GM15510 (cell line): ENCODE results near the gene ART4.

ENCODE experiments used
- POLR2A ChIP-seq: IDR thresholded peaks from 3 replicates; pipeline ENCODE4 v1.6.1; 2011; ENCODE audit warnings: borderline replicate concordance; ENCODE audit not compliant: insufficient read length; ENCODE audit errors: extremely low read depth

Gene ART4, protein sequence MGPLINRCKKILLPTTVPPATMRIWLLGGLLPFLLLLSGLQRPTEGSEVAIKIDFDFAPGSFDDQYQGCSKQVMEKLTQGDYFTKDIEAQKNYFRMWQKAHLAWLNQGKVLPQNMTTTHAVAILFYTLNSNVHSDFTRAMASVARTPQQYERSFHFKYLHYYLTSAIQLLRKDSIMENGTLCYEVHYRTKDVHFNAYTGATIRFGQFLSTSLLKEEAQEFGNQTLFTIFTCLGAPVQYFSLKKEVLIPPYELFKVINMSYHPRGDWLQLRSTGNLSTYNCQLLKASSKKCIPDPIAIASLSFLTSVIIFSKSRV

DNA sequence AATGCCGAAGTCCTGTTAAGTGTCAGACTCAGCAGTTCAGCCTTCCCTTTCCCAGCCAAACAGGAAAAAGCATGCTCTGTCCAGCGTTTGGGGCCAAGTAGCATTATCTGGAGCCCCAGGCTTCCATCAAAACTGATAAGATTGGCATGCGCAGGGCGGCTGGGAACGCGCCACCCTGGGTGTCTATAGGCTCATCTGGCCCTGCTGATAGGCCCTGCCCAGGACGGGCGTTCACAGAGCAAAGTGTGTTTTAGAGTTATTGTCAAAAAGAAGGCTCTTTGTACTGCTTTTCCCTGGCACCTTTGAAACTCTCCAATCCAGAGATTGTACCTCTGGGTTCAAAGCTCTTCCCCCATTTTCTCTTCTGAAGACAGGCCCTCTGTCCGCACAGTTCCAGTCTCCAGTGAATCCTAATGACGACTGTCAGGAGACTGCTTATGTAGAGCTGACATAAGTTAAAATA is at the start of gene ART4:
ART4 (minus strand) TSS at position 102 of the 463 bp plus-strand sequence. CDS start 413 bp downstream, outside the sequence.
- no peak for TF ChIP-seq POLR2A

DNA sequence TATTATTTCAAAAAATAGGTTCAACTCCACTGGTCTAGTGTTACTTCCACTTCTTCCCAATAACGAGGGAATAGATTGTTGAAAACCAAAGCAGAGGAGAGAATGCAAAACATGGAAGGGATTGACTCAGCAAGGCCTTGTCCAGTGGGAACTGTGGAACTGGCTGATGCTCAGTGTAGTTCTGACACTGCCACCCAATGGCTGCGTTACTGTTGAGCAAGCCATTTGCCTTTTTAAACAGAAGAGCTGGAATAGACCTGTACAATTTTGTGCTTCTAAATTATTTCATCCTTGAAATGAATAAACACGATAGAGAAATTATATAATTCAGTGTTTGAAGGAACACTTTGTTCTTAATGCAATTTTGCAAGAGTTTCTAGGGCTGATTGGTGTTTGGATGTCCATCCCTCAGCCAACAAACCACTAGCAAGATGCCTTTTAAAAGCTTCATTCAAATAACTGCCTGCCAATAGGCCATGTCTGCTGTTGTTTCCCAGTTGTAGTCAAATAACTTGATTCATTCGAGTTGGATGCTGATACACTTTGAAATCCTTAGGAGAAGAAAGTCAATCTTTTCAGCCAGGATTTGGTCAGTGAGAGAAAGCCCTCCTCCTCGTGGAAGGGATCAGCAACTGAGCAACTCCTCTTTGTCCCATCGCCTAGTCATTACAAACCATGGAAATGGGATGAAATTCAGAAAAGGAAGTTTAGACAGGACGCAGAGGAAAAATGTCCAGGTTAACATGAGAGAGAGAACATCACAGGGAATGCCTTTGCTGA is 49.6 kb upstream of the ART4 start:
- no peak for TF ChIP-seq POLR2A

DNA sequence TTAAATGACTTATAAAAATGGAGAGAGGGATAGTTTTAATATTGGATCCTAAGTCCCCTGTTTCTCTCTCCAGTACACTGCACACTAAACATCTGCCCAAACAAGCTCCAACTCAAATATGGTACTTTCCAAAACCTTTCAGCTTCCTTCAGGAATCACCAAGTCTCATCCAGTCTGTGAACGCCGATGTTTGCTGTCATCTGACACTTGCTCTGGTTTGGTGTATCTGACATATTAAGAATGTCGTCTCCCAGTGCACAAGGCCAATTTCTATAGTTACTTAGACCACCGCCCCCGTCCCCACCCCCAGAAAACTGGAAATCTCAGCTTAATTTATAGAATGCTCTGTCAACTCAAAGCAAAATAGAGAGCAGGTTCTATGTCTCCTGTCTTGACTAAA is 47.4 kb upstream of the ART4 start:
- TF ChIP-seq POLR2A = no peak

DNA sequence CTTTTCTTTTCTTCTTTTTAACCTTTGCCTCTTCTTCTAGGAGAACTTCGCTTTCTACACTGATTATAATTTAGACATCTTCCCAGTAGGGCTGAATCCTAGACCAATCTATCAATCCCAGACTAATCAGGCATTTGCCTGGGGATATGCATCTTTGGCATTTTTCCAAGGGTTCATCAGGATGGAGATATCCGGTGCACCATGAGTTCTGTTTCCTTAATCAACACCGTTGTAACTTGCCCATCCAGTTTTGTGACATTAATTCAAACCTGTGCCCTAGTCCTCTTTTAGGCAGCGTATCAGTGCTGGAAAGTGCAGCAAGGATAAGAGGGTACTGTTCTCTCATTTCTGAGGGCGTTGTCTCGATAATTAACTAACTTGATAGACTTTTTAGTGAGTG is 42.9 kb upstream of the ART4 start:
- no peak for TF ChIP-seq POLR2A

DNA sequence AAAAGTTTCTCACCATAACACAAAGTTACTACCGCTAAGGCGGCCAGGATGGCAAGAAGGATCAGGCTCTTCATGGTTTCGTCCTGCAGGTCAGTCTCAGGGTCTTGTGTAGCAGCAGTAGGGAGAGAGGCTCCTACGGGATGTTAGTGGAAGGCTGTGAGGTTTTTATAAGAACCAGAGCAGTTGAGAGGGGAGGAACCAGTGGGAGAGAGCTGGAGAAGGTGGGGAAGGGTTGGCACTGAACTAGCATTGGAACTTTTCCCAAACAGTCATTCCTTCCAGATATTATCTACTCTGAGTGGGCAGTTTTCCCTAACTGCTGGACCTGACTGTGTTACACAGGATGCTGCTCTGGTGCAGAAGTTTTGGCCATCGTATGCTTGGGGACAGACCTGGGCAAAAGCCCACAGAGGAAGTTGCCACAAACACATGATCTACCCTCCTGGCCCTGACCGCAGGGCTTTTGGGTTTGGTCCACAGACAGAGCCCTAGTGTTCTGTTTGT is 42.4 kb upstream of the ART4 start, which contains the start of gene MGP:
MGP (minus strand) TSS at position 137 of the 504 bp plus-strand sequence; CDS start at position 74, 63 bp downstream.
- TF ChIP-seq POLR2A = no peak

DNA sequence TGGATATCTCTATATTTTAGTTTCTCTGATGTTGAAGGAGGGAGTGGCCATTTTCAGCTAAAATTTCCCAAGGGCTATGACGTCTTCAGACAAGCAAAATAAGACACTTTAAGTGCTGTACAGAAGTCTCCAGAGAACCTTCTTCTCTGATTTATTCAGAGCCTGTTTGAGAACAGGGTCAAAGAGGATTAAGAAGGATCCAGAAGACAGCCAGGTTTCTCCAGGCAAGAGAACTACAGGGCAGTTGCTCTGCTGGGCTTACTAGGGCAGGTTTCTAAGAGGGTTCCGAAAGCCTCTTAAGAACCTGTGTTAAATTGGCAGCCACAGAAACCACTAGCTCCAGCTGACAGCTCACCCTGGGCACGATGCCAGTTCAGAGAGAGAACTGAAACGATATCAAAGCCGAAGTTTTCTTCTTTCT is 41.1 kb upstream of the ART4 start:
- no peak for TF ChIP-seq POLR2A

DNA sequence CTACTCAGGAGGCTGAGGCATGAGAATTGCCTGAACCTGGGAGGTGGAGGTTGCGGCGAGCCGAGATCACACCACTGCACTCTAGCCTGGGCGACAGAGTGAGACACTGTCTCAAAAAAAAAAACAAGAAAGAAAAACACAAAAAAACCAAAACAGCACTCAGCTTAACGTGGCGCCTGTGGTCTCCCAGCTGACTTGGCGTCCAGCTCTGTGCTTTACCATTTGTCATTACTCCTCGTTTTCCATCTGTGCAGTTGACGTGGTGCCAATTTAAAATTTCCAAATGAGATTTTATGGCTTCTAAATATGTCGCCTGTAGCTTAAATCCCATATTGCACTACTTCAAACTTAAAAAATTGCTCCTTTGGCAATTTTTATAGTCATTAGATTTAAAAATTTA is 40.4 kb upstream of the ART4 start:
- no peak for TF ChIP-seq POLR2A

DNA sequence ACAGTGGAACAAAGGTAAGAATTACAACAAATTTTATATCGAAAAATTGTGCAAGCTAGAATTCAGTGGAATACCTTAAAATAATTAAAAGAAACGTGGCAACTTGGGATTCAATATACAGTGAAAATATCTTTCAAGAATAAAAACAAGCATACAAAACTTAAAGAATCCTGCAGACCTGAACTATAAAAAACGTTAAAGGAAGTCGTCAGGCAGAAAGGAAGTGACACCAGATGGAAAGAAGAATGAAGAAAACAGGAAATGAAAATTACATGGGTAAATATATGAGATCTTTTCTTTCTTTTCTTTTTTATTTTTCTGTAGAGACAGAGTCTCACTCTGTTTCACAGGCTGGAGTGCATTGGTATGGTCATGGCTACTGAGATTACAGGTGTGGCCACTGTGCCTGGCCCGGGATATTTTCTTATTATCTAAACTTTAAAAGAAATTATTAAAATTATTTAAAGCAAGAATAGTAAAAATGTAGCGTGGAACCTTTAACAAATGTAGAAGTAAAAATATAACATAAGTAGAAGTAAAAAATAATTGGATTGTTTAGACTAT is 37.6 kb upstream of the ART4 start:
- no peak for TF ChIP-seq POLR2A

DNA sequence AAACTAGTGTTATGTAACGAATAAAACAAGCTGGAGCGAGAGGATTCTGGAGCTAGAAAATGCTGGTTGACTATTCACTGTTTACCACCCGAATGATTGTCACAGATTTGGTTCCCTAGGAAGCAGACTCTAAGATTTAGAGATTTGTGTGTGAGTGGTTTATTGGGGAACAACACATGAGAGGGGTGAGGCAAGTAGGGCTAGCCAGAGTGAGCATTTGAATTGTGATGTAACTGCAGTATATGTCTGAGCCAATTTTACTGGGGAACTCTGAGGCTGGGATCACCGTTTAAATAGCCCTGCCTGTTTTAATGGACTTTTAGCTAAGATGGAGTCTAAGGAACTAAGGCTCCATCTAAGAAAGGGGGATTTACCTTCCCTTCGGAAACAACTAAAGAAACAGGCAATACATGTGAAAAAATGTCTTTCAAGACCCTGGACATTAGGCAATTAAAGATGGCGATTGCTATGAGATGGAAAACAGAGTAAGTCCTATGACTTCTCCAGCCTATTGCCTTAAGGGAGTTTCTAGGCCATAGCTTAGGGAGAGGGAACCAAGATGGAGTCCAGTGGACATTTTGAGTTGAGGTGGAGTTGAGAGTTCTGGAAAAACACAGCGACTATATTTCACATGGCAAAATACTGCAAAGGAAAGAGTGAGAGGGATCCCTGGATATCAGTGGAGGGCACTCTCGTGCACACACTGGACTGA is 36.1 kb upstream of the ART4 start:
- TF ChIP-seq POLR2A = no peak

DNA sequence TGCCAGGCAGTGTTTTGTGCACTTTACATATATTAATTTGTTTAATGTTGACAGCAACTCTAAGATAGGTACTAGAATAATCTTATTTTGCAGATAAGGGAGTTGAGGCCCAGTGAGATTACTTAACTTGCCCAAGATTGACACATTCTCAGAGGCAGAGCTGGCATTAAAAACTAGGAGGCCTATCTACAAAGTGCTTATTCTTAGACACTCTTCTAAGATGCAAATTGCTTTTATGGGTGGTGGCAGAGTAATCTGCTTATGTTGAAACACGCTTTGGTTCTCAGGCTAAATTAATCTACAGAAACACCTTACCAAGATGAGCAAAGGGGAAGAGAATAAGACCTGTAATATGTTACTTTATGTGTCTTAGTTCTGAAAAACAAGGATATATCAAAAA is 35.2 kb upstream of the ART4 start:
- no peak for TF ChIP-seq POLR2A

DNA sequence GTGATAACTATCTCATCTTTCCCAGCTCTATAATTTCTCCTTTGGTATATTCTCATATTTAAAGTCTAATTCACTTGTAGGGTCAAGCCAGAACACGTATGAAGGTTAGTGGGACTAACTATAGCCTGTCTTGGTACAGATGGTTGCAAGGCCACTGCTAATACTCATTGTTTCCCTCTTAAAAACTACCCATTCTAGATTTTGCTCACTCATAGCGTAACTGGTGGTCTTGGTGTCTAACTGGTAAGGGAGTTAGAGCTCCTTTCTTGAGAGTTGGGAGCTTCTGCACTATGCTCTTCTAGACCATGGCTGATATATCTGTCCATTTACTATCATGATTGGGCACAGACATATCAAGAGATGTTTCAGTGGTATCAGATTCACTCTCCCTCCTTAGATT is 33.5 kb upstream of the ART4 start:
- TF ChIP-seq POLR2A = no peak

DNA sequence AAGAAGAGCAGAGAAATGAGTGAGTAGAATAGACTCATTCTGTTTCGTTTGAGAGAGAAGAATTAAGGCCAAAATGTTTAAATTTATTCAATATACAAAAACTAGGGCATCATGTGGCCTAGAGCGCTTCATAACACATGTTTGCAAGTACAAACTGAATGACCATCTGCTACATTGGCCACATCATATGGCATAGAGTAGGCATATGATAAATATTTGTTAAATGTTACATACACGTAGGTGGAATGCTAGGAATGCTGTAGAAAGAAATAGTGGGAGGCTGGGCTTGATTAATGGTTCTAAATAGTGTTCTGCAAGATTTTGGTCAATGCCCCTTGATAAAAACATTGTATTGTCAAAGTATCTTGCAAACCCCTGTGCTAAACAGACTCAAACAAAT is 31.6 kb upstream of the ART4 start:
- TF ChIP-seq POLR2A = no peak

DNA sequence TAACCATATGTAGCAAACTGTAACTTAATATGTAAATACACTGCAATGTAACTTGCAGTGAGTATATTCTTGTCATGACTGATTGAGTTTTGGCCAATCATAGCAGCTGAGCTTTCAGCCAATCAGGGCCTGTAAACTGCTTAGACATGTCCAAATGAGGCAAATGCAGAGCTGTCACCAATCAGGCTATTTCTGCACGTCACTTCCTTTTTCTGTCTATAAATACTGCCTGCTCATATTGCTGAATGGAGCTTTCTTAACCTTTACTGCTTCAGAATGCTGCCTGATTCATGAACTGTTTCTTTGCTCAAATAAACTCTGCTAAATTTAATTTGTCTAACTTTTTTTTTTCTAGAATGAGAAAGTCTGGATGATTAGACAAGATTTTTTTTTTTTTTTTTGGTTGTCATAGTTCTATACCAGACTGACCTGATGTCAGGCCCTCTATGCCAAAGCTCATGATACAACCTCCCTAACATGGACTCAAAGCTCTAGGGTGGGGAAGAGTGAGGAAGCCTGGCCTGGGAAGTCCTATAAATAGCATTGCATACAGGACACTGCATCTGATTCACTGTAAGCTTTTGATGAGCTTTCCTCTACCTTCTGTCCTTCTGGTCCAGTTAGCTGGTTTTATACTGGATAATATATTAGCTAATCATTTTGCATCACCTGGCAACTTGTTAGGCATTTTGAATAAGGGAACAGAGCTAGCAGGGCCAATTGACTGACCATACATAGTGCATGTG is 30.3 kb upstream of the ART4 start:
- TF ChIP-seq POLR2A = no peak

DNA sequence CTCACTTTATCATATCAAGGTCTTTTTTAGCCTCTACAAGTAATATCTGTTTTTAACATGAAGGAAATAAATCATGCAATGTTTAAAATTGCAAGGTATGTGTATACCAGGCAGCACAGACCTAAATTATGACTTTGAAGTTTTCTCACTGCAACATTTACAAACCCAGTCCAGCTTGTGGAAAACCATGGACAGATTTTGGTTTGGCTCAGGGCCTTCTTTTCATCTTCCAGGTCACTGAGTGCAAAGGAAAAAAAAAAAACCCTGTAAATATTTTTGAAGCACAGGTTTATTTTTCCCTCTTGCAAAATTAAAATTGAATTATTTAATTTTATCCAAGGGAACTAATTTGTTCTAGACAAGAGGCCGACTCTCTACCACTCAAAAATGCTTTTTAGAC is 28.6 kb upstream of the ART4 start:
- no peak for TF ChIP-seq POLR2A
